Stimulated activated CD4-positive, alpha-beta T cell treated with anti-CD3 and anti-CD28 coated beads, Interleukin-4, amount 100 ng/mL, for 24 hours (primary cell): ENCODE measurements around the gene ADH7.
"Not testable (repeated sequence)": the region's sequence is repeated elsewhere in the genome, so short reads cannot be mapped to it uniquely, and the experiment has no call there.

ENCODE experiments used
- DNase-seq: peaks from one replicate; pipeline ENCODE4 v3.0.0-alpha.2; 2020

The ADH7 gene

GRCh38 chr4:99414902-99415301 lies 20.2 kb downstream of the ADH7 start:
- DNase-seq: not testable (repeated sequence)

- DNase-seq: no peak
Measured at GRCh38 chr4:99414401-99414800, 20.7 kb downstream of the ADH7 start.

GRCh38 chr4:99413140-99413539 lies 22.0 kb downstream of the ADH7 start:
- no peak for DNase-seq

- DNase-seq: no peak
Measured at GRCh38 chr4:99411041-99411440, 24.1 kb downstream of the ADH7 start.

GRCh38 chr4:99410075-99410474 lies 25.1 kb downstream of the ADH7 start:
- DNase-seq: no peak

GRCh38 chr4:99408346-99408745 lies 26.8 kb downstream of the ADH7 start:
- no peak for DNase-seq

GRCh38 chr4:99405433-99406115 lies 29.6 kb downstream of the ADH7 start:
- DNase-seq: peak; percentile 68

- DNase-seq: no peak
Measured at GRCh38 chr4:99404595-99405287, 30.4 kb downstream of the ADH7 start.

GRCh38 chr4:99403380-99404184 lies 31.6 kb downstream of the ADH7 start:
- DNase-seq: no peak

- no peak for DNase-seq
Measured at GRCh38 chr4:99402765-99403164, 32.4 kb downstream of the ADH7 start.

- no peak for DNase-seq
Measured at GRCh38 chr4:99400831-99401230, 34.3 kb downstream of the ADH7 start.

- DNase-seq: no peak
Measured at GRCh38 chr4:99399017-99399416, 36.1 kb downstream of the ADH7 start.

GRCh38 chr4:99395595-99396364 lies 39.4 kb downstream of the ADH7 start:
- no peak for DNase-seq

GRCh38 chr4:99394896-99395295 lies 40.2 kb downstream of the ADH7 start:
- no peak for DNase-seq

GRCh38 chr4:99390055-99390454 lies 45.1 kb downstream of the ADH7 start:
- no peak for DNase-seq

- DNase-seq: no peak
Measured at GRCh38 chr4:99389606-99390005, 45.5 kb downstream of the ADH7 start.

GRCh38 chr4:99383833-99384392 lies 51.2 kb downstream of the ADH7 start:
- DNase-seq: no peak

GRCh38 chr4:99383399-99383798 lies 51.7 kb downstream of the ADH7 start:
- no peak for DNase-seq

- DNase-seq: no peak
Measured at GRCh38 chr4:99382745-99383360, 52.3 kb downstream of the ADH7 start.

GRCh38 chr4:99381588-99382175 lies 53.5 kb downstream of the ADH7 start:
- DNase-seq: no peak

- DNase-seq: no peak
Measured at GRCh38 chr4:99379571-99379970, 55.6 kb downstream of the ADH7 start.

- DNase-seq: no peak
Measured at GRCh38 chr4:99378876-99379275, 56.3 kb downstream of the ADH7 start.
